ENCODE data around the gene HIRIP3.

DNA sequence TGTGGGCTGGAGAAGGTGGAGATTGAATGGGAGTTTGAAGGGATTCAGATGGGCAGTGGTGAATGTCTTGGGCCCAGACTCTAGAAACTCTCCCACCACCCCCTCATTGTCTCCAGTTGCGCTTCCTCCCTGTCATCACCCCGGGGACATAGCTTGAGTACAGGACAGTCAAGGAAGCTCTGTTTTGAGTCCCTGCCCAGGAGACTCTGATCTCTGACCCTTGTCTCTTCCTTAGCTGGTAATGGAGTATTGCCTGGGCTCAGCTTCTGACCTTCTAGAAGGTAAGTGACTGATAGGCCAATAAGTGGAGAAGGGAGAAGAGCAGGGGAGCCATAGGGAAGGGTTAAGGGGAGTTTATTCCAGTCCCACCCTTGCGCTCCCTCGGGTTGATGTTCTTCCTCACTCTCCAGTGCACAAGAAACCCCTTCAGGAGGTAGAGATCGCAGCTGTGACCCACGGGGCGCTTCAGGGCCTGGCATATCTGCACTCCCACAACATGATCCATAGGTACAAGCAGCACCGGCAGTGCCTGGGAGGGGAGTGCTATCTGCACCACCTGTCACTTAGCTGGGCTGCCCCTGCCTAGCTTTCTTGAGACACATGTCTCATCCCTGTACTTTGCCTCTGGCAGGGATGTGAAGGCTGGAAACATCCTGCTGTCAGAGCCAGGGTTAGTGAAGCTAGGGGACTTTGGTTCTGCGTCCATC lies 16.7 kb downstream of the HIRIP3 start:
- no peak for TF ChIP-seq EZH2 (IDR thresholded peaks at IDR 0.05; ENCODE audit: borderline replicate concordance, low read depth, low read length, severe bottlenecking)
- TF ChIP-seq, protein P1, sequence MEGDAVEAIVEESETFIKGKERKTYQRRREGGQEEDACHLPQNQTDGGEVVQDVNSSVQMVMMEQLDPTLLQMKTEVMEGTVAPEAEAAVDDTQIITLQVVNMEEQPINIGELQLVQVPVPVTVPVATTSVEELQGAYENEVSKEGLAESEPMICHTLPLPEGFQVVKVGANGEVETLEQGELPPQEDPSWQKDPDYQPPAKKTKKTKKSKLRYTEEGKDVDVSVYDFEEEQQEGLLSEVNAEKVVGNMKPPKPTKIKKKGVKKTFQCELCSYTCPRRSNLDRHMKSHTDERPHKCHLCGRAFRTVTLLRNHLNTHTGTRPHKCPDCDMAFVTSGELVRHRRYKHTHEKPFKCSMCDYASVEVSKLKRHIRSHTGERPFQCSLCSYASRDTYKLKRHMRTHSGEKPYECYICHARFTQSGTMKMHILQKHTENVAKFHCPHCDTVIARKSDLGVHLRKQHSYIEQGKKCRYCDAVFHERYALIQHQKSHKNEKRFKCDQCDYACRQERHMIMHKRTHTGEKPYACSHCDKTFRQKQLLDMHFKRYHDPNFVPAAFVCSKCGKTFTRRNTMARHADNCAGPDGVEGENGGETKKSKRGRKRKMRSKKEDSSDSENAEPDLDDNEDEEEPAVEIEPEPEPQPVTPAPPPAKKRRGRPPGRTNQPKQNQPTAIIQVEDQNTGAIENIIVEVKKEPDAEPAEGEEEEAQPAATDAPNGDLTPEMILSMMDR (IDR thresholded peaks at IDR 0.05; ENCODE audit: extremely low read depth in 1 of 2, insufficient read depth in 1 of 2, low read depth in 1 of 2, low read length in 2 of 2), result no peak
- TF ChIP-seq, protein P2, sequence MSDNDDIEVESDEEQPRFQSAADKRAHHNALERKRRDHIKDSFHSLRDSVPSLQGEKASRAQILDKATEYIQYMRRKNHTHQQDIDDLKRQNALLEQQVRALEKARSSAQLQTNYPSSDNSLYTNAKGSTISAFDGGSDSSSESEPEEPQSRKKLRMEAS (IDR thresholded peaks at IDR 0.05; ENCODE audit: insufficient read depth, insufficient read length), result no peak
- TF ChIP-seq POLR2AphosphoS5 (IDR thresholded peaks at IDR 0.05; ENCODE audit: insufficient read depth, low read depth, low read length), result no peak
- TF ChIP-seq JUN (IDR thresholded peaks at IDR 0.05; ENCODE audit: borderline replicate concordance, insufficient read depth, insufficient read length, low read depth), result no peak
- no peak for TF ChIP-seq POLR2A (IDR thresholded peaks at IDR 0.05; ENCODE audit: low read depth, low read length)
